GM12878 (cell line): Measurements from ENCODE around the gene OSBPL3. TPM values are rescaled to one million over a fixed set of nuclear protein-coding genes. Genes with fewer than 3 reads are reported as not detected.

Experiments used
- ATAC-seq: fragments of 200-7000 bp; cut with Tn5 transposase; 3 replicates; pipeline ENCODE4 v1.9.1; 2020; ENCODE audit warnings: mild to moderate bottlenecking, moderate library complexity
- BruUV-seq: library from RNA; stranded (reverse); fragments of 400-500 nt; replicated peaks from 2 replicates; lab custom pipeline; 2021; lab: Mats Ljungman, UMichigan
- CTCF ChIA-PET: fragments of 300-600 bp; sonication (Branson Sonifier 250); formaldehyde crosslinking; extraction: SDS; loops from one replicate; lab custom pipeline; 2021; ENCODE audit warnings: inconsistent platforms; lab: Yijun Ruan, JAX
- POLR2A ChIA-PET: fragments of 350-600 bp; formaldehyde crosslinking; extraction: SDS; loops from one replicate; lab custom pipeline; 2021; ENCODE audit warnings: inconsistent platforms; lab: Charles Lee
- RAD21 ChIA-PET: fragments of 300-600 bp; sonication (Branson Sonifier 250); formaldehyde crosslinking; loops from one replicate; lab custom pipeline; 2023; ENCODE audit warnings: antibody characterized with exemption; ENCODE audit not compliant: unreplicated experiment; lab: Charles Lee
- SMC1A ChIA-PET: fragments of 300-600 bp; sonication (Branson Sonifier 250); formaldehyde crosslinking; loops from one replicate; lab custom pipeline; 2023; ENCODE audit not compliant: unreplicated experiment, uncharacterized antibody; lab: Charles Lee
- DNase-seq: peaks from one replicate; pipeline ENCODE4 v3.0.0-alpha.2; 2011; ENCODE audit warnings: low read depth, low spot score
- FAIRE-seq: peaks from 3 replicates; lab custom pipeline; 2011; peaks lifted over from hg19 to GRCh38; lab: Jason Lieb, UNC
- H2AFZ ChIP-seq: 2 replicates; pipeline ENCODE4 v1.6.0; 2011; ENCODE audit warnings: low read depth, low read length, control low read depth; ENCODE audit not compliant: control insufficient read depth
- H3K27ac ChIP-seq: 2 replicates; pipeline ENCODE4 v1.5.1; 2011; ENCODE audit warnings: control low read depth; ENCODE audit not compliant: control insufficient read depth, insufficient read depth
- H3K27me3 ChIP-seq, 2 experiments: replicated peaks in 1 of 2; 2 replicates each; pipeline versions ENCODE4 v1.6.0 to v1.6.1; 2011; ENCODE audit warnings: low read length in 1 of 2; ENCODE audit not compliant: control insufficient read depth in 2 of 2, insufficient read depth in 2 of 2
- H3K36me3 ChIP-seq, 2 experiments: 2 replicates each; pipeline ENCODE4 v1.5.1; 2011; ENCODE audit warnings: low read length in 1 of 2; ENCODE audit not compliant: control insufficient read depth in 2 of 2, insufficient read depth in 2 of 2
- H3K4me1 ChIP-seq: 2 replicates; pipeline ENCODE4 v1.6.1; 2011; ENCODE audit warnings: mild to moderate bottlenecking, low read length, moderate library complexity, mixed read lengths; ENCODE audit not compliant: control insufficient read depth, insufficient read depth
- H3K4me2 ChIP-seq: 2 replicates; pipeline ENCODE4 v1.6.0; 2011; ENCODE audit warnings: control low read depth; ENCODE audit not compliant: control insufficient read depth, insufficient read depth
- H3K4me3 ChIP-seq: fragments of 200-600 bp; sonication (generic); 2 replicates; pipeline ENCODE4 v1.5.1; 2016
- H3K79me2 ChIP-seq: 2 replicates; pipeline ENCODE4 v1.6.0; 2011; ENCODE audit warnings: low read length; ENCODE audit not compliant: control insufficient read depth, insufficient read depth
- H3K9ac ChIP-seq: 2 replicates; pipeline ENCODE4 v1.8.0; 2011; ENCODE audit warnings: low read length, control low read depth, mixed read lengths; ENCODE audit not compliant: control insufficient read depth, insufficient read depth
- H3K9me3 ChIP-seq: replicated peaks from 3 replicates; pipeline ENCODE4 v1.5.1; 2011; ENCODE audit warnings: mild to moderate bottlenecking, low read length; ENCODE audit not compliant: control insufficient read depth, insufficient read depth
- H4K20me1 ChIP-seq: 2 replicates; pipeline ENCODE4 v1.6.0; 2011; ENCODE audit not compliant: control insufficient read depth, insufficient read depth
- HDAC2 ChIP-seq: fragments of 200-600 bp; sonication (generic); IDR thresholded peaks from 2 replicates; pipeline ENCODE4 v1.6.1; 2017
- JUND ChIP-seq: IDR thresholded peaks from 2 replicates; pipeline ENCODE4 v1.6.1; 2012; ENCODE audit warnings: low read depth, mild to moderate bottlenecking, low read length, improper control_type of control experiment, moderate library complexity
- KAT2A ChIP-seq: conservative IDR thresholded peaks from 2 replicates; pipeline ENCODE4 v1.6.1; 2011; ENCODE audit warnings: low read depth, low read length; ENCODE audit not compliant: control insufficient read depth
- KLF5 ChIP-seq: fragments of 450-650 bp; IDR thresholded peaks from 2 replicates; pipeline ENCODE4 v1.6.1; 2014; ENCODE audit warnings: mild to moderate bottlenecking; ENCODE audit not compliant: partially characterized antibody
- NFYB ChIP-seq: IDR thresholded peaks from 2 replicates; pipeline ENCODE4 v1.6.1; 2011; ENCODE audit warnings: low read depth, mild to moderate bottlenecking, low read length, improper control_type of control experiment, moderate library complexity; ENCODE audit not compliant: insufficient read depth
- PAX8 ChIP-seq: fragments of 450-650 bp; IDR thresholded peaks from 2 replicates; pipeline ENCODE4 v1.6.1; 2017; ENCODE audit warnings: mild to moderate bottlenecking, moderate library complexity
- POLR2AphosphoS5 ChIP-seq: IDR thresholded peaks from 2 replicates; pipeline ENCODE4 v1.6.1; 2011; ENCODE audit warnings: mild to moderate bottlenecking, low read length, inconsistent platforms
- RAD51 ChIP-seq: fragments of 450-650 bp; IDR thresholded peaks from 2 replicates; pipeline ENCODE4 v1.6.1; 2016; ENCODE audit warnings: moderate library complexity, mild to moderate bottlenecking, inconsistent platforms
- RFX5 ChIP-seq: IDR thresholded peaks from 2 replicates; pipeline ENCODE4 v1.6.1; 2011; ENCODE audit warnings: low read depth, low read length, improper control_type of control experiment
- SMC3 ChIP-seq: IDR thresholded peaks from 2 replicates; pipeline ENCODE4 v1.6.1; 2011; ENCODE audit warnings: low read length, improper control_type of control experiment, borderline replicate concordance
- SUZ12 ChIP-seq: fragments of 200-600 bp; sonication (generic); IDR thresholded peaks from one replicate; pipeline ENCODE4 v1.6.1; 2018; ENCODE audit warnings: antibody characterized with exemption, mild to moderate bottlenecking; ENCODE audit not compliant: unreplicated experiment
- TAF1 ChIP-seq: IDR thresholded peaks from 2 replicates; pipeline ENCODE4 v1.6.1; 2011; ENCODE audit warnings: mild to moderate bottlenecking, low read depth, low read length, borderline replicate concordance
- TBL1XR1 ChIP-seq: IDR thresholded peaks from 2 replicates; pipeline ENCODE4 v1.6.1; 2012; ENCODE audit warnings: low read depth, low read length, improper control_type of control experiment
- WGBS: methylation state at CpG from one replicate; pipeline ENCODE4 v1.1.6; 2016; ENCODE audit warnings: low lambda C conversion rate; ENCODE audit not compliant: insufficient replicate concordance, insufficient coverage; ENCODE audit errors: missing lambda C conversion rate; 5-methylcytosine and 5-hydroxymethylcytosine counted together
- in situ Hi-C: fragments of 300-500 bp; cut with MboI; formaldehyde crosslinking; loops from 9 replicates; pipeline ENCODE4 v1.14.3; 2018; ENCODE audit warnings: mixed read lengths
- intact Hi-C: fragments of 100-400 bp; cut with micrococcal nuclease; formaldehyde crosslinking; loops from one replicate; pipeline ENCODE4 v1.14.2; 2022; ENCODE audit not compliant: unreplicated experiment
- polyA plus RNA-seq, 11 experiments: library from polyadenylated mRNA; depleted of rRNA in 4 of 11; unstranded in 6 of 11; stranded (reverse) in 5 of 11; fragments of >200 nt; fragmentation: Nextera tagmentation in 4 of 11; fragmentation: Illumina TruSeq in 1 of 11; extraction: Ambion mirVana in 4 of 11; extraction: Trizol in 1 of 11; gene quantifications; 1 replicate in 1 of 11; 2 replicates in 10 of 11; pipeline versions ENCODE4 v1.2.1 to v1.2.3, GENCODE V29; 2011 to 2016; ENCODE audit warnings: inconsistent platforms in 2 of 11, missing spikeins in 2 of 11, low read depth in 1 of 11
- total RNA-seq, 4 experiments: library from RNA; depleted of rRNA in 3 of 4; stranded (reverse); fragments of >200 nt in 3 of 4; fragmentation: Illumina TruSeq in 1 of 4; extraction: Trizol in 1 of 4; gene quantifications; 2 replicates each; pipeline versions ENCODE4 v1.2.1 to v1.2.3, GENCODE V29; 2013 to 2021
- TF ChIP-seq, protein P1 (sequence below): fragments of 450-650 bp; IDR thresholded peaks from 2 replicates; pipeline ENCODE4 v1.6.1; 2017; ENCODE audit warnings: borderline replicate concordance
- TF ChIP-seq, protein P2 (sequence below): fragments of 450-650 bp; formaldehyde crosslinking; IDR thresholded peaks from 2 replicates; pipeline ENCODE4 v1.4.0; 2020; ENCODE audit warnings: mild to moderate bottlenecking, moderate library complexity

Gene OSBPL3
- total and polyA plus RNA-seq, 10 of the 15 experiments (the other 5 are each of a cell fraction or from before 2014, with no cell fraction given): 6.1 to 46.6 (median 27.0) TPM

DNA sequence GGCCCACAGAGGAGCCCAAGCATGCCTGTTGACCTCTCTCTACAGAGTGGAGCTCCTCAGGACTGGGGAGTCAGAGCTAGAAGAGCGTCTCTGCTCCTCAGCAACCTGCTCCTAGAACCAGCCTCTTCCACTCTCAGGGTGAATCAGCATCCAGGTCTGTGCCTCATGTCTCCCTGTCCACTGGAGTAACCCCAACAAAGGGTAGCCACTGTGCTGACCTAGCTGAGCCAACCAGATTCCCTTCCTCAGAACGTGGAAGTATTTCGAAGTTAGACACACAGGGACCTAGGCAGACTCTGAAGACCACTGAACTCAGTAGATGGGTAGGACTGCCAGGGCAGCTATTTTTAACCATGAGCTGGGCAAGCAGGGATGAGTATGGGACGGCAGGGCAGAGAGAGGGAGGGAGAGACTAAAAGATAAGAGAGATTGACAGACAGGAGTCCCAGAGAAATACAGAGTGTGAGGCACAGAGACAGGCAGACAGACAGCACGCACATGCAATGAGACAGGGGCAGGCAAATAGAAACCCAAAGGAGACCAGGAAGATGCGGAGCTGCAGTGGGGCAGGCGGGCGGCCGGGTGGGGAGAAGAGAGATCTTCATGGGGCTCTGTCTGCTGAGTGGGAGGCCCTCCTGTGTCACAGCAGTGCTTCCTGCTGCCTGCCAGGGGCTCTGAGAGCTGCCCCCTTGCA lies 56.7 kb downstream of the OSBPL3 start (continued):
- TF ChIP-seq, protein P1, sequence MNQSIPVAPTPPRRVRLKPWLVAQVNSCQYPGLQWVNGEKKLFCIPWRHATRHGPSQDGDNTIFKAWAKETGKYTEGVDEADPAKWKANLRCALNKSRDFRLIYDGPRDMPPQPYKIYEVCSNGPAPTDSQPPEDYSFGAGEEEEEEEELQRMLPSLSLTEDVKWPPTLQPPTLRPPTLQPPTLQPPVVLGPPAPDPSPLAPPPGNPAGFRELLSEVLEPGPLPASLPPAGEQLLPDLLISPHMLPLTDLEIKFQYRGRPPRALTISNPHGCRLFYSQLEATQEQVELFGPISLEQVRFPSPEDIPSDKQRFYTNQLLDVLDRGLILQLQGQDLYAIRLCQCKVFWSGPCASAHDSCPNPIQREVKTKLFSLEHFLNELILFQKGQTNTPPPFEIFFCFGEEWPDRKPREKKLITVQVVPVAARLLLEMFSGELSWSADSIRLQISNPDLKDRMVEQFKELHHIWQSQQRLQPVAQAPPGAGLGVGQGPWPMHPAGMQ: no peak
- TF ChIP-seq KLF5: no peak
- TF ChIP-seq SUZ12: no peak
- TF ChIP-seq KAT2A: no peak
- no peak for TF ChIP-seq NFYB
- TF ChIP-seq HDAC2: no peak

DNA sequence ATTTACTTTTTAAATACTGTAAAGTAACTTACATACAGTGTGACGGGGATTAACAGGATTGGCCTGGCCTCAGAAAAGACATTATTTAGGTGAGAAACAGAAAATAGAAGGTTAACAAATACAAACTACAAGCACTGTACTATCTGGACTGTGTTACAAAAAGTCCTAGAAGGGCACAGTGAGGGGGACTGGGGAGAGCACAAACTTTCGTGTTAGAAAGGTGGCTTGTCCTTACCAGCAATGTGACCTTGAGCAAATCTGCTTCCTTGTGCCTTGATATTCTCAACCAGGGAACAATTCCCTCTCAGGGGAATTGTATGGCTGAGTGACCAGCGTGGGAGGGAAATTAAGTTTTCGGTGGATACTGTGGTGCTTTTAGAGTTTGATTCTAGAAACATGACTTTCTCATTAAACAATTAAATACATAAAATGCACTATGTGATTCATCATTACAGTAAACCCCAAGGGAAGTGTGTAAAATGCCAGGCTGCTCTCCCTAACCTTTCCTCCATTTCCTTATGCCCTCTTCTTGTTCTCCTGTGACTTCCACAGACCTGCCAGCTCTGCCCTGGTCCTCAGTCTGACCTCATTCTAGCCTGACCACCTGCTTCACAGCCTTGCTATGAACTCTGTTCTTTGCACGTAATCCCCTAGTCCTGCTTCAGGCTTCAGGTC lies 57.7 kb downstream of the OSBPL3 start:
- peak overlapping the region; percentile 37; the same call in 1 of the 2 replicates for H3K27ac ChIP-seq
- POLR2A ChIA-PET: interaction anchor here (1.6 kb wide), 1 partner anchor 10 kb away, joined by 3 read pairs; no protein-coding TSS in a partner anchor
- in situ Hi-C loops: loop anchor here (25.0 kb wide), 1 partner anchor 1040 kb away; no protein-coding TSS in a partner anchor
- ATAC-seq (no peak), DNase-seq (no peak)
- no peak overlapping the region for H3K4me2 ChIP-seq
- H3K4me1 ChIP-seq: peaks cover 26% of the 10 kb centered on the region
- whole genome bisulfite sequencing: 96% methylated on average over 5 of the region's 5 CpGs
- no peak overlapping the region for H3K4me3 ChIP-seq
- H3K79me2 ChIP-seq: peaks cover 62% of the 10 kb centered on the region
- TF ChIP-seq RAD51 (no peak), KLF5 (no peak), TAF1 (no peak), RFX5 (no peak), SMC3 (no peak), TBL1XR1 (no peak), POLR2AphosphoS5 (no peak), PAX8 (no peak), JUND (no peak), NFYB (no peak)
- TF ChIP-seq, protein P2, sequence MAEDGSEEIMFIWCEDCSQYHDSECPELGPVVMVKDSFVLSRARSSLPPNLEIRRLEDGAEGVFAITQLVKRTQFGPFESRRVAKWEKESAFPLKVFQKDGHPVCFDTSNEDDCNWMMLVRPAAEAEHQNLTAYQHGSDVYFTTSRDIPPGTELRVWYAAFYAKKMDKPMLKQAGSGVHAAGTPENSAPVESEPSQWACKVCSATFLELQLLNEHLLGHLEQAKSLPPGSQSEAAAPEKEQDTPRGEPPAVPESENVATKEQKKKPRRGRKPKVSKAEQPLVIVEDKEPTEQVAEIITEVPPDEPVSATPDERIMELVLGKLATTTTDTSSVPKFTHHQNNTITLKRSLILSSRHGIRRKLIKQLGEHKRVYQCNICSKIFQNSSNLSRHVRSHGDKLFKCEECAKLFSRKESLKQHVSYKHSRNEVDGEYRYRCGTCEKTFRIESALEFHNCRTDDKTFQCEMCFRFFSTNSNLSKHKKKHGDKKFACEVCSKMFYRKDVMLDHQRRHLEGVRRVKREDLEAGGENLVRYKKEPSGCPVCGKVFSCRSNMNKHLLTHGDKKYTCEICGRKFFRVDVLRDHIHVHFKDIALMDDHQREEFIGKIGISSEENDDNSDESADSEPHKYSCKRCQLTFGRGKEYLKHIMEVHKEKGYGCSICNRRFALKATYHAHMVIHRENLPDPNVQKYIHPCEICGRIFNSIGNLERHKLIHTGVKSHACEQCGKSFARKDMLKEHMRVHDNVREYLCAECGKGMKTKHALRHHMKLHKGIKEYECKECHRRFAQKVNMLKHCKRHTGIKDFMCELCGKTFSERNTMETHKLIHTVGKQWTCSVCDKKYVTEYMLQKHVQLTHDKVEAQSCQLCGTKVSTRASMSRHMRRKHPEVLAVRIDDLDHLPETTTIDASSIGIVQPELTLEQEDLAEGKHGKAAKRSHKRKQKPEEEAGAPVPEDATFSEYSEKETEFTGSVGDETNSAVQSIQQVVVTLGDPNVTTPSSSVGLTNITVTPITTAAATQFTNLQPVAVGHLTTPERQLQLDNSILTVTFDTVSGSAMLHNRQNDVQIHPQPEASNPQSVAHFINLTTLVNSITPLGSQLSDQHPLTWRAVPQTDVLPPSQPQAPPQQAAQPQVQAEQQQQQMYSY (CRISPR knock-in tag): no peak
- TF ChIP-seq, all 136 proteins: peak for 0
- ChIA-PET CTCF (no interaction called here), RAD21 (no interaction called here), SMC1A (interaction anchor here (0.9 to 4.8 kb wide), 4 partner anchors 11 to 30 kb away, joined by 3 to 27 read pairs (median 3); no protein-coding TSS in a partner anchor)
- Histone ChIP-seq H3K9ac (no peak overlapping the region), H3K27me3 (no peaks in the 10 kb centered on the region), H3K9me3 (no peaks in the 10 kb centered on the region), H2AFZ (no peak overlapping the region), H3K36me3 (no peaks in the 10 kb centered on the region; a peak in 1 of 4 replicates), H4K20me1 (no peaks in the 10 kb centered on the region)
- intact Hi-C loops: no loop called here
- no TSS peak for BruUV-seq
- no peak for FAIRE-seq
